CD4-positive, alpha-beta T cell treated with Interleukin-6 for 4 hours (primary cell): Measurements from ENCODE around the gene NINL.
"Not testable (repeated sequence)": the region's sequence is repeated elsewhere in the genome, so short reads cannot be mapped to it uniquely, and the experiment has no call there.

Source experiments
- DNase-seq: peaks from one replicate; pipeline ENCODE4 v3.0.0-alpha.2; 2020; ENCODE audit warnings: mixed read lengths

Gene NINL

GRCh38 chr20:25590778-25591177, 5.4 kb upstream of the NINL start:
- DNase-seq = not testable (repeated sequence)

DNA sequence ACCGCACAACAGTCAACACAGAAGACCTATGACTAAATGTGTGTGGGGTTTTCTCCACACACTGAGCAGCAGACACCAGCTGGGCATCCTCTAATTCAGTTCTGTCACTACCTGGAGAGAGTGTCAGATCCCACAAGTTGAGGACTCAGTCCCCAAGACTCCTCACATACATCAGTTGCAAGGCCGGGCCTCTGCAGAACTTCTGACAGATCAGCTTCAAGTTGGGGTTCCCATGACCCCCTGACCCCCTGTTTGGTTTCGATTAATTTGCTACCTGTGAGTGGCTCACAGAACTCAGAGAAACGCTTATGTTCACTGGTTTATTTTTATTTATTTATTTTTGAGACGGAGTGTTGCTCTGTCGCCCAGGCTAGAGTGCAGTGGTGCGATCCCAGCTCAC, 3.2 kb upstream of the NINL start:
- no peak for DNase-seq

DNA sequence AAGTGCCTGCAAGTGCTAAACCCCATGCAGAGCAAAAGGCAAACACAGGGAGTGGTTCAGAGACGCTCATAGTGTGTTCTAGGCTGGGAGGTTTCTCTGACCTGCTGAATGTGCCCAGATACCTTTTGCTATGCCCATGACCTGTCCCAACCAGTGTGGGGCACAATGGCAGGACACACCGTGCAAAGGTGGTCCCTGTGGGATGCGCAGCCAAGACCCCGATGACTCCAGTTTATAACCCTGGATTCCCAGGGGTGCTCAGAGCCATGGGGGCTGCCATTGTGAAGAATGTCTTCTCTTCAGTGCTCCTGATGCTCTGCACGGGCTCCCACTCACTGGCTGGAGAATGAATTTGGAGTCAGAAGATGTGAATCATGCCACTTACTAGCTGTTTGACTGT, 2.2 kb upstream of the NINL start:
- no peak for DNase-seq

DNA sequence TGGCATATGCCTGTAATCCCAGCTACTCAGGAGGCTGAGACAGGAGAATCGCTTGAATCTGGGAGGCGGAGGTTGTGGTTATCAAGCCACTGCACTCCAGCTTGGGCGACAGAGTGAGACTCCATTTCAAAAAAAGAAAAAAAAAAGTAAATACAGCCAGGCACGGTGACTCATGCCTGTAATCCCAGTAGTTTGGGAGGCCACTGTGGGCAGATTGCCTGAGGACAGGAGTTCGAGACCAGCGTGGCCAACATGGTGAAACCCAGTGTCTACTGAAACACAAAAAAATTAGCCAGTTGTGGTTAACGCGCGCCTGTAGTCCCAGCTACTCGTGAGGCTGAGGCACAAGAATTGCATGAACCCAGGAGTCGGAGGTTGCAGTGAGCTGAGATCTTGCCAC, 1.5 kb upstream of the NINL start:
- no peak for DNase-seq

GRCh38 chr20:25583607-25584006, 1.7 kb downstream of the NINL start:
- not testable (repeated sequence) for DNase-seq

DNA sequence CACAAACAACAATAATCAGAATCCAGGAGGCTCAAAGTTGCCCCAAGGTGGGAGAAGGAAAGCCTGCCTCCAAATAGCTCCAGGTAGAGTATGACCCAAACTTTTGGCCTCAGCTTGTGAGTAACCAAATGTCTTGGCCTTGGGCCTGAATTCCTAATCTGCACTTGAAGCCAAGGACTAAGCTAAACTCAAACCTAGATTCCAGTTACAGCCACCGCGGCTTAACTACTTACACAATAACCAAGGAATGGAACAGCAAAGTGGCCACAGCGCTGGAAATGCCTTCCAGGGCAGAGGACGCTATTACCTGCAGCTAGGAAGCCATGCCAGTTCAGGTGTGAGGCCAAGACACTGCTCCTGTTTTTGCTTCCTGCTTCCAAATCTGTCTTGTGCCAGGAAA, 4.6 kb downstream of the NINL start:
- DNase-seq = no peak

DNA sequence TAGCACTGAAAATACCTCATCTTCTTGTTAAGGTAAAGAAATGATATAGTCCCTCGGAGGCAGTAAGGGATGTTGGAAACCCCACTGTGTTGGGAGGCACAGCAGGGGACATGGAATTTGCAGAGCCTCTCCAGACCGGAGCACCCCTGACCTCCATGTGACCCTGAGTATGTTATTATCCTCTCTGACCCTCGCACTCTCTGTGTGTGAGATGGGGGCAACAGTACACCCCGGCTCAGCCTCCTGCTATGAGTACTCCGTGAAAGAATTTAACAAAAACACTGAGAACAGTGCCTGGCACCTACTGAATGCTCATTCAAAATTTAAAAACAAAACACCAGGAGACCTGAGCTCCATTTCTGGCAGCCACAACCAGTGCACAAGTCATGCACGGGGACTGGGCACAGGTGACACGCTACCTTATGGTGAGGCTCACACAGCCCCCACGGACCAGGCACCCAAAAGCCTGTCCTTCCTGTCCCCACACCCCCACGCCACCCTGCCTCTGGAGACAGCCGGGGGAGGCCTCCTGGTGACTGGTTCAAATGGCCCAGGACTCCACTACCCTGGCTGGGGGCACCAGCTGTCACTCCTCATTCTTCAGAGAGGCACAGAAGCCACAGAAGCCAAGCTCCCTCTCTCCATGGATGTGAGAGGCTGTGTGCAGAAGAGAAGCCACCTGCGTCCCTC, 6.1 kb downstream of the NINL start:
- no peak for DNase-seq

GRCh38 chr20:25576783-25577530, 8.4 kb downstream of the NINL start:
- DNase-seq = no peak

GRCh38 chr20:25574411-25574810, 10.9 kb downstream of the NINL start:
- no peak for DNase-seq

DNA sequence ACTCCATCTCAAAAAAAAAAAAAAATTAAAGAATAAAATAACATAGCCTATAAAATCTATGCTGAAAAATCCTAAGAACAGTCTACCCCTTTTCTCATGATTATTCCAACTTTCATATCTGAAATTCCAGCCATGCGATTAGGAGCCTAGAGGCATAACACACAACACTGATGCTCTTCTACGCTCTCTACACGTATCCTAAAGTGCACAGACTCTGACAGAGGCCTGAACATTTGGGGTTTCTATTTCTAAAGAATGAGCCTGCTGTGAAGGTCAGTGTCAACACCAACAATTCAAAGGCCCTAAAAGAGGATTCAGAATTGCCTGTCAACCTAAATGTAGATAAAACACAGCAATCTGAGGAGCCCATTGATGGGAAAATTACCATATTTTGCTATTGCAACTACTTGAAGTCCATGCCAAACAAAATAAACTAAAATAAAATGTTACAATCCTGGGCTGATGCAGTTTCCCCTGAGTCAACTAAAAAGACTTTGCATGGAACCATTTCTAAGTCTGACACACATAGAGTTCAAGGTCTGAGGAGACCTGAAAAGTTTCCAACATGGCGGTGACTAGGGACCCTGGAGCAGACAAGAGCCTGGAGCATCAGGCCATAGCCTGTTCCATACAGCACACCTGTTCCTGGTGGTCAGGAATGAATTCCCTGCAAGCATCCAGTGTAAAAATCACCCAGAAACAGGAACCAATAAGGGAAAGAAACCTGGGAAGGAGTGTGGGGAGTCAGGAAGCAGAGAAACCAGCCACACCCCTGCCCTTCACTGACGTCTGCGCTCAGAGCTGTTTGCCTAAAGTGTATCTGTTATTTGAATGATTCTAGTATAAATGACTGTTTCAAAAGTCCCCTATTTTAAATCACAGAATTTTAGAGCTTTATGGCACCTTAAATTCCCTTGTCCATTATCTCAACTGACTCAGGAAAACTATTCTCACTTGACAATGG, 11.8 kb downstream of the NINL start:
- no peak for DNase-seq

DNA sequence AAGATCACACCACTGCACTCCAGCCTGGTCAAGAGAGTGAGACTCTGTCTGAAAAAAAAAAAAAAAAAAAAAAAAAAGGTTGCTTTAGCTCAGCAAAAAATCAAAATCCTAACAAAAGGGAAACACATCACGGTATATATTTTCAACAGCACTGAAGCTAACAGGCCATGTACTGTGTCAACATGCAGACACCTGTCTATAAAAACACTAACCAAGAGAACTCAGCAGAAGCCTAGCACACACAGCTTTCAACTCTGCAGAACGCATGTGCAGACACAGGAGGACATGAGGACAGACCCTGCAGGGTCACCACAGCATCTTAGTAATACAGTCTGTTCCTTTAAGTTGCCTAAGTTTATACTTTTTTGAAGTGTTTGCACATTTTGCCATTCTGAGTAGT, 13.5 kb downstream of the NINL start:
- no peak for DNase-seq

DNA sequence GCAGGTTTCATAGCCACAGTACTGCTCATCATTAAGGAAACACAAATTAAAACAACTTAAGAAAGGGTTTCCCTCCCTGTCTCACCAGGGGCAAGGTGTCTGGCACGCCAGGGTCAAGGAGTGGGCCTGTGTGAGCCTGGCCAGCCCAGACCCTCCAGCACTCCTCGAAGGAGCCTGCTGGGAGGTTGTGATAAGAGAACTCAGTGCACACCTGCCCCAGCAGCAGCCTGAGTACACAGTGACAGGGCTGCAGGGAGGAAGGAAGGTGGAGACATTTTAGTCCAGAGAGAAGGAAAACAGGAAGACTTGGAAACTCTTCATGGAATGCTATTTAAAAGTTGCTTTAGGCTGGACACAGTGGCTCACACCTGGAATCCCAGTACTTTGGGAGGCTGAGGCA, 14.1 kb downstream of the NINL start:
- DNase-seq = no peak

DNA sequence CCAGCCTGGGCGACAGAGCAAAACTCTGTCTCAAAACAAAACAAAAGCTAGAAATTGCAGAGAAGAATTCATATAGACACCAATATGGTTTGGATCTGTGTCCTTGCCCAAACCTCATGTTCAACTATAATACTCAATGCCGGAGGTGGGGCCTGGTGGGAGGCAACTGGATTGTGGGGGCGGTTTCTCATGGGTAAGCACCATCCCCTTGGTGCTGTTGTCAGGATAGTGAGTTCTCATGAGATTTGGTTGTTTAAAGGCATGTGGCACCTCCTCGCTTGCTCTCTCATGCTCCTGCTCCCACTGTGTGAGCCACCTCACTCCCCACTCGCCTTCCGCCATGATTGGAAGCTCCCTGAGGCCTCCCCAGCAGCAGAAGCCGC, 15.2 kb downstream of the NINL start:
- DNase-seq = no peak

- no peak for DNase-seq
Observed at GRCh38 chr20:25567286-25567685, 18.0 kb downstream of the NINL start.

DNA sequence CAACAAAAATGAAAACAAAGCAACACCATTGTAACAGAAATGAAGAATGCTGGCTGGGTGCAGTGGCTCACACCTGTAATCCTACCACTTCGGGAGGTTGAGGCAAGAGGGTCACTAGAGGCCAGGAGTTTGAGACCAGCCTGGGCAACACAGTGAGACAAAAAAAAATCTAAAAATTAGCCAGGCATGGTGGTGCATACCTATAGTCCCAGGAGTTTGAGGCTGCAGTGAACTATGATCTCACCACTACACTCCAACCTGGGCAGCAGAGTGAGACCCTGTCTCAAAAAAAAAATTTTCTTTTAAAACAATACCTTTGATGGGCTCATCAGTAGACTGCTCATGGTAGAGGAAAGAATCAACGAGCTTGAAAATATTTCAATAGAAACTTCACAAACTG, 18.5 kb downstream of the NINL start:
- no peak for DNase-seq

- DNase-seq = no peak
Observed at GRCh38 chr20:25565578-25566157, 19.7 kb downstream of the NINL start.

DNA sequence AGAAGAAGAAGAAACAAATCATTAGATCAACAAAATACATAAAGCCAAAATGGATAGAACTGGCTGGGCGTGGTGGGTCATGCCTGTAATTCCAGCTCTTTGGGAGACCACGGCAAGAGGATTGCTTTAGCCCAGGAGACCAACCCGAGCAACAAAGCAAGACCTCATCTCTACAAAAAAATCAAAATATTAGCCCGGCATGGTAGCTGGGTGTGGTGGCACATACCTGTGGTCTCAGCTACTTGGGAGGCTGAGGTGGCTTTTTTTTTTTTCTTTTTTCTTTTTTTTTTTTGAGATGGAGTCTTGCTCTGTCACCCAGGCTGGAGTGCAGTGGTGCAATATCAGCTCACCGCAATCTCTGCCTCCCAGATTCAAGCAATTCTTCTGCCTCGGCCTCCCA, 21.5 kb downstream of the NINL start:
- DNase-seq = no peak

DNA sequence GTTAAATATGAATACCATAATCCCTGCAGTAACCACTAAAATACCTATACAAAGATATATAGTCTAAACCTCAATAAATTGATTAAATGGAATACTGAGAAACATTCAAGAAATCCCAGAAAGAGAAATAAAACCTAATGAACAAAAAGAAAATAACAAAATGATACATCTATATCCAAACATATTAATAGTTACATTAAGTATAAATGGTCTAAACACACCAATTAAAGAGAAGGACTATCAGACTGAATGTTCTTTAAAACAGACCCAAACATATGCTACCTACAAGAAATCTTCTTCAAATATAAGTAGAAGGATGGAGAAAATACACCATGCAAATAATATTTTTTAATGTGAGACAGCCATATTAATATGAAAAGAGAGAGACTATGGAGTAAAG, 22.0 kb downstream of the NINL start:
- no peak for DNase-seq

GRCh38 chr20:25561771-25562170, 23.6 kb downstream of the NINL start:
- not testable (repeated sequence) for DNase-seq

GRCh38 chr20:25553819-25554296, 31.5 kb downstream of the NINL start:
- no peak for DNase-seq

- DNase-seq = no peak
Observed at GRCh38 chr20:25552977-25553376, 32.4 kb downstream of the NINL start.

DNA sequence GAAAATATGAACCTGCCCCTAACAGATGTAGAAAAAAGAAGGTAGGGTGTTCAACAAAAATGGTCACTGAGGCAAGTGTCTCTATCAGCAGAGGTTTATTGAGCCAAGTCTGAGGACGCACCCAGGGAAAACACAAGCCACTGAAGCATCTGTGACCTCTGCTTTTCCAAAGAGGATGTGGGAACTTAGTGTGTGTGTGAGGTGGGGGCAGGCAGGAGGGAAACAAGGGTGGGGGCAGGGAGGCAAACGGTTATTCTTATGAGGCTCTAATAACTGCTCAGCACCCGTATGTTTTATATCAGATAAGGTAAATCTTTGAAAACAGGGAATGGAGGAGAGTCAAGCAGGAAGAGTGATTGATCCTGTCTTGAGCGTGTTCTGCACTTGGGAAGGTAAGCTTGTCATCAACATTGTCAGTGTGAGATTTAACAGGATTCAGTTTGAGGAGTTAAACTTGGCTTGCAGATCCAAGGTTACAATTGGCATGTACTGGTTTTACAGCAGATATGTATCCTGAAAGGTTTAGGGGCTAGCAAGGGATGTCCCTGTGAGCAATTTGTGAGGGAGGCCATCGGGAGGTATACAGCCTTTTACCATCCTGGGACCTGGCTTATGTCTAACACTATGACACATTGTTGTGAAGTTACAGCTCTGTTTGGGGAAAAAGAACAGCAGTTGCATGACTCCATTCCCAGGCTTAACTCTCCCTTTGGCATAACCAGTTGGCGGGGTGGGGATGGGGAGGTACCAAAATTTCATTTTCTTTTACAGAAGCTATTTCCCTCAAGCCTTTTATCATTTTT, 33.7 kb downstream of the NINL start:
- no peak for DNase-seq
